Stimulated activated CD8-positive, alpha-beta memory T cell treated with anti-CD3 and anti-CD28 coated beads, Interleukin-15, amount 100 ng/mL, for 4 hours (primary cell): ENCODE measurements around the gene FBXO36.
"Not testable (repeated sequence)": the region's sequence is repeated elsewhere in the genome, so short reads cannot be mapped to it uniquely, and the experiment has no call there.

Experiments
- DNase-seq, 2 donors: peaks; one replicate each; pipeline ENCODE4 v3.0.0-alpha.2; 2020; ENCODE audit warnings: low read depth in 2 of 2

The FBXO36 gene

GRCh38 chr2:229910832-229911412 lies 11.4 kb upstream of the FBXO36 start:
- no peak for DNase-seq

- no peak for DNase-seq
Measured at GRCh38 chr2:229914171-229914570, 8.1 kb upstream of the FBXO36 start.

GRCh38 chr2:229917793-229918192 lies 4.5 kb upstream of the FBXO36 start:
- DNase-seq = no peak

- peak in 1 of 2 donors; percentile 7 for DNase-seq
Measured at GRCh38 chr2:229920011-229920641, 2.2 kb upstream of the FBXO36 start.

- peak; percentile 44 to 56 for DNase-seq
Measured at GRCh38 chr2:229921101-229921891, 1.0 kb upstream of the FBXO36 start.

GRCh38 chr2:229921892-229922448 lies 333 bp upstream of the FBXO36 start, which contains the start of gene TRIP12:
Gene TRIP12, minus strand, starts transcription at chr2:229922009. Its CDS starts 41,930 bp downstream, at chr2:229880079.
- DNase-seq = peak; percentile 72 to 79

- not testable (repeated sequence) for DNase-seq
Measured at GRCh38 chr2:229924541-229924940, 2.2 kb downstream of the FBXO36 start.

- no peak for DNase-seq
Measured at GRCh38 chr2:229925201-229925600, 2.9 kb downstream of the FBXO36 start.

- no peak for DNase-seq
Measured at GRCh38 chr2:229927817-229928321, 5.6 kb downstream of the FBXO36 start.

- no peak for DNase-seq
Measured at GRCh38 chr2:229930656-229931055, 8.4 kb downstream of the FBXO36 start.

GRCh38 chr2:229931241-229931640 lies 8.9 kb downstream of the FBXO36 start:
- no peak for DNase-seq

GRCh38 chr2:229937537-229937936 lies 15.2 kb downstream of the FBXO36 start:
- no peak for DNase-seq

GRCh38 chr2:229942671-229943070 lies 20.4 kb downstream of the FBXO36 start:
- no peak for DNase-seq

- no peak for DNase-seq
Measured at GRCh38 chr2:229943171-229943570, 20.9 kb downstream of the FBXO36 start.

- no peak for DNase-seq
Measured at GRCh38 chr2:229943770-229944449, 21.6 kb downstream of the FBXO36 start.

GRCh38 chr2:229945975-229946374 lies 23.7 kb downstream of the FBXO36 start:
- no peak for DNase-seq

- DNase-seq = no peak
Measured at GRCh38 chr2:229947544-229947943, 25.2 kb downstream of the FBXO36 start.

- no peak for DNase-seq
Measured at GRCh38 chr2:229952256-229952835, 30.0 kb downstream of the FBXO36 start.

GRCh38 chr2:229955663-229956062 lies 33.4 kb downstream of the FBXO36 start:
- DNase-seq = no peak

GRCh38 chr2:229956491-229956890 lies 34.2 kb downstream of the FBXO36 start:
- DNase-seq = no peak

GRCh38 chr2:229963596-229963995 lies 41.3 kb downstream of the FBXO36 start:
- not testable (repeated sequence) for DNase-seq
